KBM-7 (cell line): ENCODE data around the gene FSD1L.

Experiments
- DNase-seq: peaks from one replicate; pipeline ENCODE4 v3.0.0-alpha.2; 2015
- in situ Hi-C: fragments of 300-500 bp; cut with MboI; formaldehyde crosslinking; loops from 2 replicates; pipeline ENCODE4 v1.14.3; 2020; ENCODE audit warnings: low sequenced_read_pairs, low pct_unique_long_range_greater_than_20kb, mixed read lengths

FSD1L gene

GRCh38 chr9:105447814-105448812, at the start of gene FSD1L:
TSS of gene FSD1L (plus strand) at chr9:105448034. CDS start at chr9:105448221, 187 bp downstream.
- peak; percentile 91 for DNase-seq
- in situ Hi-C loops, result no loop called here

- no peak for DNase-seq
- in situ Hi-C loops, result no loop called here
Observed at GRCh38 chr9:105399117-105399516, 48.7 kb upstream of the FSD1L start.

- in situ Hi-C loops, result loop anchor here (25.0 kb wide), 2 partner anchors 239 to 614 kb away; no protein-coding TSS in a partner anchor
- no peak for DNase-seq
Observed at GRCh38 chr9:105401651-105402050, 46.2 kb upstream of the FSD1L start.

- in situ Hi-C loops, result loop anchor here (25.0 kb wide), 2 partner anchors 241 to 616 kb away; no protein-coding TSS in a partner anchor
- DNase-seq, result no peak
Observed at GRCh38 chr9:105403552-105404248, 44.1 kb upstream of the FSD1L start.

GRCh38 chr9:105405514-105406131, 42.2 kb upstream of the FSD1L start:
- in situ Hi-C loops, result loop anchor here (25.0 kb wide), 2 partner anchors 243 to 618 kb away; no protein-coding TSS in a partner anchor
- peak; percentile 86 for DNase-seq

GRCh38 chr9:105406369-105406768, 41.5 kb upstream of the FSD1L start:
- in situ Hi-C loops, result loop anchor here (25.0 kb wide), 2 partner anchors 244 to 619 kb away; no protein-coding TSS in a partner anchor
- no peak for DNase-seq

- peak; percentile 8 for DNase-seq
- in situ Hi-C loops, result loop anchor here (25.0 kb wide), 2 partner anchors 251 to 626 kb away; no protein-coding TSS in a partner anchor
Observed at GRCh38 chr9:105413525-105413924, 34.3 kb upstream of the FSD1L start.

- DNase-seq, result peak; percentile 63
- in situ Hi-C loops, result loop anchor here (25.0 kb wide), 2 partner anchors 253 to 628 kb away; no protein-coding TSS in a partner anchor
Observed at GRCh38 chr9:105414947-105415661, 32.7 kb upstream of the FSD1L start.

- in situ Hi-C loops, result loop anchor here (25.0 kb wide), 2 partner anchors 253 to 628 kb away; no protein-coding TSS in a partner anchor
- DNase-seq, result no peak
Observed at GRCh38 chr9:105415662-105415980, 32.2 kb upstream of the FSD1L start.

- no peak for DNase-seq
- in situ Hi-C loops, result loop anchor here (25.0 kb wide), 2 partner anchors 255 to 630 kb away; no protein-coding TSS in a partner anchor
Observed at GRCh38 chr9:105416840-105417239, 31.0 kb upstream of the FSD1L start.

- DNase-seq, result no peak
- in situ Hi-C loops, result loop anchor here (25.0 kb wide), 2 partner anchors 257 to 632 kb away; no protein-coding TSS in a partner anchor
Observed at GRCh38 chr9:105418588-105419500, 29.0 kb upstream of the FSD1L start.

GRCh38 chr9:105419816-105420597, 27.8 kb upstream of the FSD1L start:
- no peak for DNase-seq
- in situ Hi-C loops, result loop anchor here (25.0 kb wide), 2 partner anchors 258 to 633 kb away; no protein-coding TSS in a partner anchor

- no peak for DNase-seq
- in situ Hi-C loops, result loop anchor here (25.0 kb wide), 2 partner anchors 259 to 634 kb away; no protein-coding TSS in a partner anchor
Observed at GRCh38 chr9:105421154-105421553, 26.7 kb upstream of the FSD1L start.

GRCh38 chr9:105421864-105422263, 26.0 kb upstream of the FSD1L start:
- in situ Hi-C loops, result loop anchor here (25.0 kb wide), 2 partner anchors 260 to 635 kb away; no protein-coding TSS in a partner anchor
- no peak for DNase-seq

GRCh38 chr9:105425816-105426433, 21.9 kb upstream of the FSD1L start:
- DNase-seq, result peak; percentile 16
- in situ Hi-C loops, result no loop called here

GRCh38 chr9:105426657-105427056, 21.2 kb upstream of the FSD1L start:
- in situ Hi-C loops, result no loop called here

More at GRCh38 chr9:105426657-105427056, 21.2 kb upstream of the FSD1L start:
- no peak for DNase-seq
